HG02623 (cell line): ENCODE measurements around the gene PAFAH1B2.

Source experiments
- ATAC-seq: cut with Tn5 transposase; IDR thresholded peaks from one replicate; pipeline ENCODE4 v1.9.1; 2021; ENCODE audit warnings: moderate library complexity; ENCODE audit not compliant: unreplicated experiment

PAFAH1B2 gene

GRCh38 chr11:117219455-117219854 lies 75.4 kb downstream of the PAFAH1B2 start:
- no peak for ATAC-seq

DNA sequence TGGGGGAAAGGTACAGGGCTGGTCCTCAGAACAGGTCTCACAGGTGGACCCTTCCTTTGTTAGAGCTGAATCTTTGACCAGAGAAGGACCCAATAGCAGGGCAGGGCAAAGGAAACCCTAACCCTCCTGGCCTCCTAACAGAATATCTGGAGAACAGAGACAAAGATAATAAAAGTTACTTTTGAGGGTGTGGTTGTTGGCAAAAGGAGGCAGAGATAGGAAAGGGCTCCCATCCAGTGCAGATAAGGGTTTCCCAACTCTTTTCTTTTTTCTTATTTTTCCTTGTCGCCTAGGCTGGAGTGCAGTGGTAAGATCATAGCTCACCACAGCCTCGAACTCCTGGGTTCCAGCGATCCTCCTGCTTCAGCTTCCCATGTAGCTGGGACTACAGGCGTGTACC lies 75.9 kb downstream of the PAFAH1B2 start:
- ATAC-seq = no peak

GRCh38 chr11:117220568-117220967 lies 76.5 kb downstream of the PAFAH1B2 start:
- no peak for ATAC-seq

- ATAC-seq = no peak
Measured at GRCh38 chr11:117220999-117221774, 77.1 kb downstream of the PAFAH1B2 start.

- ATAC-seq = no peak
Measured at GRCh38 chr11:117221775-117222517, 77.9 kb downstream of the PAFAH1B2 start.

GRCh38 chr11:117222991-117223740 lies 79.1 kb downstream of the PAFAH1B2 start:
- no peak for ATAC-seq

- no peak for ATAC-seq
Measured at GRCh38 chr11:117223741-117224689, 79.9 kb downstream of the PAFAH1B2 start.

GRCh38 chr11:117225553-117226170 lies 81.6 kb downstream of the PAFAH1B2 start:
- ATAC-seq = no peak
